GM18498 (cell line): ENCODE measurements around the gene FBXO24.
"Not testable (repeated sequence)": the region's sequence is repeated elsewhere in the genome, so short reads cannot be mapped to it uniquely, and the experiment has no call there.

Experiments
- ATAC-seq: cut with Tn5 transposase; IDR thresholded peaks from one replicate; pipeline ENCODE4 v1.9.1; 2021; ENCODE audit warnings: mild to moderate bottlenecking, moderate library complexity; ENCODE audit not compliant: unreplicated experiment

Gene FBXO24

GRCh38 chr7:100586266-100587025 is at the start of gene FBXO24:
FBXO24 (plus strand) TSS chr7:100586328; CDS start chr7:100586626, 298 bp downstream.
- peak; percentile 87 for ATAC-seq

- ATAC-seq = not testable (repeated sequence)
Measured at GRCh38 chr7:100536695-100537094, 49.4 kb upstream of the FBXO24 start.

- ATAC-seq = no peak
Measured at GRCh38 chr7:100538348-100538653, 47.8 kb upstream of the FBXO24 start.

- ATAC-seq = peak; percentile 93
Measured at GRCh38 chr7:100538654-100539435, 47.3 kb upstream of the FBXO24 start, which contains the start of gene AGFG2. AGFG2 (plus strand) TSS chr7:100539203; CDS start chr7:100539347, 144 bp downstream.

GRCh38 chr7:100539436-100540006 is 46.6 kb upstream of the FBXO24 start:
- no peak for ATAC-seq

- no peak for ATAC-seq
Measured at GRCh38 chr7:100540073-100540723, 45.9 kb upstream of the FBXO24 start.

- ATAC-seq = not testable (repeated sequence)
Measured at GRCh38 chr7:100541309-100541708, 44.8 kb upstream of the FBXO24 start.

- no peak for ATAC-seq
Measured at GRCh38 chr7:100543586-100543985, 42.5 kb upstream of the FBXO24 start.

GRCh38 chr7:100544386-100544785 is 41.7 kb upstream of the FBXO24 start:
- no peak for ATAC-seq

GRCh38 chr7:100544967-100545359 is 41.2 kb upstream of the FBXO24 start:
- no peak for ATAC-seq

- peak; percentile 43 for ATAC-seq
Measured at GRCh38 chr7:100545360-100546128, 40.6 kb upstream of the FBXO24 start.

GRCh38 chr7:100546129-100546925 is 39.8 kb upstream of the FBXO24 start:
- peak; percentile 54 for ATAC-seq

GRCh38 chr7:100546926-100547800 is 39.0 kb upstream of the FBXO24 start:
- ATAC-seq = no peak

GRCh38 chr7:100547872-100548271 is 38.3 kb upstream of the FBXO24 start:
- no peak for ATAC-seq

- ATAC-seq = not testable (repeated sequence)
Measured at GRCh38 chr7:100548446-100548845, 37.7 kb upstream of the FBXO24 start.

GRCh38 chr7:100552532-100552931 is 33.6 kb upstream of the FBXO24 start:
- ATAC-seq = no peak

GRCh38 chr7:100553032-100553431 is 33.1 kb upstream of the FBXO24 start:
- ATAC-seq = no peak

- no peak for ATAC-seq
Measured at GRCh38 chr7:100555701-100556100, 30.4 kb upstream of the FBXO24 start.

- no peak for ATAC-seq
Measured at GRCh38 chr7:100556541-100556940, 29.6 kb upstream of the FBXO24 start.
